ENCODE data around the gene FGF22. TPM values are rescaled to one million over a fixed set of nuclear protein-coding genes. Genes with fewer than 3 reads are reported as not detected.

FGF22 gene
- total and polyA plus RNA-seq, 2 of the 4 experiments (the other 2 are of a cell fraction) = 0.14 TPM; not detected in 1

GRCh38 chr19:677601-678436 lies 38.1 kb downstream of the FGF22 start (continued):
- TF ChIP-seq MAZ (IDR thresholded peaks at IDR 0.05; ENCODE audit: borderline replicate concordance, low read depth, low read length) (no peak; the same call in 1 of the 2 replicates), NFE2L2 (IDR thresholded peaks at IDR 0.05; ENCODE audit: low read depth, low read length) (no peak)

GRCh38 chr19:678791-679388 lies 39.2 kb downstream of the FGF22 start:
- Histone ChIP-seq H3K23ac (ENCODE audit: low read depth, low read length) (peak overlapping the region; percentile 46; the same call in 1 of the 2 replicates), H3K4me1 (ENCODE audit: control insufficient read depth, insufficient read depth, low read length) (peaks cover 18% of the 10 kb centered on the region), H3K27me3 (ENCODE audit: control insufficient read depth, insufficient read depth, low read length) (no peaks in the 10 kb centered on the region), H2BK5ac (ENCODE audit: low read depth, low read length, poor library complexity, severe bottlenecking) (no peak overlapping the region), H2AFZ (replicated peaks; ENCODE audit: low read length, poor library complexity) (peak overlapping the region; percentile 19), H4K20me1 (ENCODE audit: insufficient read depth, low read length) (peaks cover 18% of the 10 kb centered on the region), H3K36me3 (ENCODE audit: control insufficient read depth, insufficient read depth, low read length) (peaks cover 2% of the 10 kb centered on the region; the same call in 1 of the 2 replicates), H4K8ac (ENCODE audit: low read depth in 2 of 2, low read length in 2 of 2) (peak overlapping the region in 1 of 2 experiments; percentile 69; a peak in 1 of 4 replicates), H2AK5ac (ENCODE audit: low read depth, low read length) (peak overlapping the region; percentile 61; the same call in 1 of the 2 replicates), H4K91ac (ENCODE audit: insufficient read depth, low read depth, low read length) (no peak overlapping the region), H3K79me1 (ENCODE audit: low read depth in 1 of 2, low read length in 2 of 2) (peaks cover 13 to 51% of the 10 kb centered on the region in 2 experiments; a peak in 3 of 4 replicates), H3K18ac (ENCODE audit: low read depth, low read length) (no peak overlapping the region), H3K9ac (ENCODE audit: low read depth, low read length) (peak overlapping the region; percentile 62), H3K4me2 (ENCODE audit: low read depth, low read length) (peak overlapping the region; percentile 52), H2BK20ac (ENCODE audit: low read depth, low read length) (no peak overlapping the region), H3K56ac (ENCODE audit: extremely low read depth, insufficient read depth, low read length) (no peak overlapping the region), H4K5ac (ENCODE audit: low read depth, low read length) (no peak overlapping the region), H2BK120ac (ENCODE audit: low read depth, low read length) (no peak overlapping the region), H2AK9ac (replicated peaks; ENCODE audit: low read depth, low read length, poor library complexity) (peak overlapping the region; percentile 96), H3K9me1 (ENCODE audit: insufficient read depth, low read length) (peaks cover 12% of the 10 kb centered on the region), H3K14ac (replicated peaks; ENCODE audit: low read depth, low read length) (no peak overlapping the region), H3K9me3 (ENCODE audit: control insufficient read depth, insufficient read depth, low read length) (no peaks in the 10 kb centered on the region), H3K27ac (ENCODE audit: insufficient read depth, low read length) (peak overlapping the region; percentile 78; the same call in 1 of the 2 replicates), H3K4ac (ENCODE audit: low read depth, low read length) (no peak overlapping the region; the same call in 1 of the 2 replicates), H3K4me3 (ENCODE audit: insufficient read depth, low read depth, low read length) (no peak overlapping the region), H2BK15ac (ENCODE audit: low read depth, low read length) (no peak overlapping the region)
- no peak for TF ChIP-seq RCOR1 (IDR thresholded peaks at IDR 0.05; ENCODE audit: insufficient replicate concordance, low read length)
- ChIA-PET CTCF (no interaction called here), POLR2A (ENCODE audit: unreplicated experiment) (no interaction called here)
- intact Hi-C loops (cut with micrococcal nuclease) = no loop called here
- 87% methylated on average over 9 of the region's 16 CpGs; no CpG with 5 or more reads in 1 of the 2 experiments for WGBS, 2 experiments (ENCODE audit: extremely low coverage in 2 of 2, insufficient read length in 1 of 2)
- ATAC-seq (ENCODE audit: low read depth) = no peak
- in situ Hi-C loops (cut with MboI; ENCODE audit: low sequenced_read_pairs) = no loop called here
- no peak for DNase-seq
- dilution Hi-C loops (cut with HindIII; ENCODE audit: low sequenced_read_pairs, unreplicated experiment) = no loop called here
- BruUV-seq (replicated peaks) = no TSS peak

Data from IMR-90 (cell line).